ENCODE measurements around the gene PERCC1. TPM values are rescaled to one million over a fixed set of nuclear protein-coding genes. Genes with fewer than 3 reads are reported as not detected.
"Not testable (repeated sequence)": the region's sequence is repeated elsewhere in the genome, so short reads cannot be mapped to it uniquely, and the experiment has no call there.

PERCC1 gene
- total RNA-seq, 2 donors from 2014 or later: not detected

DNA sequence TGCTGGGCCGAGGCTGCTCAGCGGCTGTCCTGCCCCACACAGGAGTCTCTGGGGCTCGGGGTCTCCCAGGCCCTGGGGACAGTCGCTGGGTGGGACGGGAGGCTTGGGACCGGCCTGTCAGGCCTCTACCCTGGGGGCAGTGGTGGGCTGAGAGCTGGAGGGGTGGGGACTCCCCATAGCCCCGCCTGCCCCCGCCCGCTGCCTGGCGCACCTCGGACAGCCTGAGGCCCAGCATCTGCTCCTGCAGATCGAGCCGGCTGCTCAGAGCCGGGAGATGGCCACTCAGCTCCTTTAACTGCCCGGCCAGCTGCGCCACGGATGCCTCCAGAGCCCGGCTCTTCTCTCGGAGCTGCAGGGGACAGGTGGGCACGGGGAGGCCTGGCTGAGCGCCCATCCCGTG is 6.7 kb downstream of the PERCC1 start:
- H3K9me3 ChIP-seq: no peaks in the 10 kb centered on the region

GRCh38 chr16:1438229-1439057 is 7.6 kb downstream of the PERCC1 start:
- H3K27me3 ChIP-seq: no peaks in the 10 kb centered on the region
- no peak for DNase-seq (ENCODE audit: low spot score)
- H3K4me1 ChIP-seq: no peaks in the 10 kb centered on the region
- H3K4me3 ChIP-seq: no peak overlapping the region
- no peaks in the 10 kb centered on the region for H3K36me3 ChIP-seq
- TF ChIP-seq, protein P1, sequence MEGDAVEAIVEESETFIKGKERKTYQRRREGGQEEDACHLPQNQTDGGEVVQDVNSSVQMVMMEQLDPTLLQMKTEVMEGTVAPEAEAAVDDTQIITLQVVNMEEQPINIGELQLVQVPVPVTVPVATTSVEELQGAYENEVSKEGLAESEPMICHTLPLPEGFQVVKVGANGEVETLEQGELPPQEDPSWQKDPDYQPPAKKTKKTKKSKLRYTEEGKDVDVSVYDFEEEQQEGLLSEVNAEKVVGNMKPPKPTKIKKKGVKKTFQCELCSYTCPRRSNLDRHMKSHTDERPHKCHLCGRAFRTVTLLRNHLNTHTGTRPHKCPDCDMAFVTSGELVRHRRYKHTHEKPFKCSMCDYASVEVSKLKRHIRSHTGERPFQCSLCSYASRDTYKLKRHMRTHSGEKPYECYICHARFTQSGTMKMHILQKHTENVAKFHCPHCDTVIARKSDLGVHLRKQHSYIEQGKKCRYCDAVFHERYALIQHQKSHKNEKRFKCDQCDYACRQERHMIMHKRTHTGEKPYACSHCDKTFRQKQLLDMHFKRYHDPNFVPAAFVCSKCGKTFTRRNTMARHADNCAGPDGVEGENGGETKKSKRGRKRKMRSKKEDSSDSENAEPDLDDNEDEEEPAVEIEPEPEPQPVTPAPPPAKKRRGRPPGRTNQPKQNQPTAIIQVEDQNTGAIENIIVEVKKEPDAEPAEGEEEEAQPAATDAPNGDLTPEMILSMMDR (IDR thresholded peaks at IDR 0.05): no peak
- no peak overlapping the region for H3K27ac ChIP-seq
- H3K9me3 ChIP-seq: no peaks in the 10 kb centered on the region

More for the DNA sequence above, 6.7 kb downstream of the PERCC1 start:
- H3K4me1 ChIP-seq: no peaks in the 10 kb centered on the region
- H3K27ac ChIP-seq: no peak overlapping the region
- no peak overlapping the region for H3K4me3 ChIP-seq
- no peaks in the 10 kb centered on the region for H3K27me3 ChIP-seq
- H3K36me3 ChIP-seq: no peaks in the 10 kb centered on the region
- TF ChIP-seq, protein P1 (IDR thresholded peaks at IDR 0.05): no peak
- DNase-seq (ENCODE audit: low spot score): no peak

- TF ChIP-seq, protein P1 (IDR thresholded peaks at IDR 0.05): no peak
- no peaks in the 10 kb centered on the region for H3K36me3 ChIP-seq
- no peaks in the 10 kb centered on the region for H3K9me3 ChIP-seq
- no peak for DNase-seq (ENCODE audit: low spot score)
- H3K27me3 ChIP-seq: no peaks in the 10 kb centered on the region
- H3K4me3 ChIP-seq: no peak overlapping the region
- H3K4me1 ChIP-seq: no peaks in the 10 kb centered on the region
- H3K27ac ChIP-seq: no peak overlapping the region
Measured at GRCh38 chr16:1439058-1439698, 8.3 kb downstream of the PERCC1 start.

DNA sequence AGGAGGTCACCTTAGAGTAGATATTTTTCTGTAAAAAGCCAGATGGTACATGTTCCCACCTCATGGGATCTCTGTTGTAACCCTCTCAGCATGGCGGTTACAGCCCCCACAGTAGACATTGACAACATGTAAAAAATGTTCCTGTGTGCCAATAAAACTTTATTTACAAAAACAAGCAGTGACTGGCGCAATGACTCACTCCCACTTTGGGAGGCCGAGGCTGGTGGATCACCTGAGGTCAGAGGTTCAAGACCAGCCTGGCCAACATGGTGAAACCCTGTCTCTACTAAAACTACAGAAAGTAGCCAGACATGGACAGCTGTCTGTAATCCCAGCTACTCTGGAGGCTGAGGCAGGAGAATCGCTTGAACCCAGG is 8.8 kb downstream of the PERCC1 start:
- not testable (repeated sequence) for H3K27ac ChIP-seq; H3K27me3 ChIP-seq; H3K4me3 ChIP-seq; H3K4me1 ChIP-seq; H3K36me3 ChIP-seq; H3K9me3 ChIP-seq; DNase-seq (ENCODE audit: low spot score)

DNA sequence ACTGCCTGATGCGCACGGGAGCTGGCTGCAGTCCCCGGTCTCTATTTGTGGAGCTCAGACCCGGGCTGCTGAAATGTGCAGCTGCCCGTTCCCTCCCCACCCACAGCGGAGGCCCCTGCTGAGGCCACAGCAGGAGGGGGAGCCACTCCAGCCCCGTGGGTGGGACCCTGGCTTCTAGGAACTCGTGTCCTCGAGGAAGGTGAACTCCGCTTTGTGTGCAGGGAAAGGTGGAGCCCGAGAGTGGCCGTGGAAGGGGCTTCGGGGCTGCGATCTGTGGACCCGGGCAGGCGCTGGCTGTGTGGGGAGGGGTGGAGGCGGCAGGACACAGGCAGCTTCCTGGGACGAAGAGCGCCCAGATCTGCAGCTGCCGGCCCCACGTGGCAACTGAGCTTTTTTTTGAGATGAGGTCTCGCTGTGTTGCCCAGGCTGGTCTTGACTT is 10.5 kb downstream of the PERCC1 start:
- Histone ChIP-seq H3K4me1 (no peaks in the 10 kb centered on the region), H3K36me3 (peaks cover 10% of the 10 kb centered on the region), H3K9me3 (no peaks in the 10 kb centered on the region), H3K27me3 (no peaks in the 10 kb centered on the region), H3K27ac (no peak overlapping the region), H3K4me3 (no peak overlapping the region)
- TF ChIP-seq, protein P1 (IDR thresholded peaks at IDR 0.05): no peak
- no peak for DNase-seq (ENCODE audit: low spot score)

- DNase-seq (ENCODE audit: low spot score): no peak
- no peaks in the 10 kb centered on the region for H3K9me3 ChIP-seq
- H3K36me3 ChIP-seq: peaks cover 23% of the 10 kb centered on the region
- no peak overlapping the region for H3K27ac ChIP-seq
- H3K27me3 ChIP-seq: no peaks in the 10 kb centered on the region
- H3K4me3 ChIP-seq: no peak overlapping the region
- H3K4me1 ChIP-seq: no peaks in the 10 kb centered on the region
- TF ChIP-seq, protein P1 (IDR thresholded peaks at IDR 0.05): no peak
Measured at GRCh38 chr16:1442697-1443096, 11.8 kb downstream of the PERCC1 start.
